T-cell (primary cell): ENCODE results near the gene CACNA2D1. TPM values are rescaled to one million over a fixed set of nuclear protein-coding genes. Genes with fewer than 3 reads are reported as not detected.

Experiments
- ATAC-seq, 4 experiments: fragments of 200-7000 bp in 3 of 4; fragments of 150-1000 bp in 1 of 4; cut with Tn5 transposase; replicated peaks in 1 of 4; 1 replicate in 3 of 4; 2 replicates in 1 of 4; pipeline ENCODE4 v1.10.0; 2021; ENCODE audit warnings: moderate library complexity in 3 of 4, mild to moderate bottlenecking in 2 of 4, moderate number of reproducible peaks in 1 of 4
- CTCF ChIA-PET, 2 donors: fragments of 300-600 bp; sonication (Branson Sonifier 250); formaldehyde crosslinking; loops; one replicate each; lab custom pipeline; 2022; ENCODE audit warnings: antibody characterized with exemption in 2 of 2; lab: Charles Lee
- POLR2A ChIA-PET, 2 donors: fragments of 300-600 bp; sonication (Branson Sonifier 250); formaldehyde crosslinking; loops; one replicate each; lab custom pipeline; 2022; ENCODE audit warnings: antibody characterized with exemption in 2 of 2; lab: Charles Lee
- DNase-seq, 35 experiments: peaks; one replicate each; pipeline versions ENCODE4 v3.0.0 to v3.0.0-alpha.2; 2013 to 2023
- H3K27ac ChIP-seq: one replicate; pipeline ENCODE4 v1.5.1; 2013; ENCODE audit warnings: low read length
- H3K27me3 ChIP-seq, 2 experiments: replicated peaks in 1 of 2; 1 replicate in 1 of 2; 2 replicates in 1 of 2; pipeline versions ENCODE4 v1.6.1 to v1.7.0; 2013; ENCODE audit warnings: low read length in 1 of 2, mixed read lengths in 1 of 2; ENCODE audit not compliant: control insufficient read depth in 2 of 2, insufficient read depth in 2 of 2; ENCODE audit errors: extremely low read depth in 1 of 2
- H3K36me3 ChIP-seq, 2 donors: 1 replicate in 1 of 2; 2 replicates in 1 of 2; pipeline versions ENCODE4 v1.6.1 to v1.7.0; 2013; ENCODE audit warnings: low read length in 1 of 2; ENCODE audit not compliant: control insufficient read depth in 2 of 2, insufficient read depth in 1 of 2; ENCODE audit errors: extremely low read depth in 1 of 2
- H3K4me1 ChIP-seq, 2 experiments: 1 replicate in 1 of 2; 2 replicates in 1 of 2; pipeline versions ENCODE4 v1.6.1 to v1.7.0; 2013; ENCODE audit warnings: low read length in 2 of 2, mixed read lengths in 1 of 2; ENCODE audit not compliant: insufficient read depth in 2 of 2, control insufficient read depth in 1 of 2; ENCODE audit errors: extremely low read depth in 1 of 2
- H3K4me3 ChIP-seq, 2 donors: 1 replicate in 1 of 2; 2 replicates in 1 of 2; pipeline versions ENCODE4 v1.5.1 to v1.7.0; 2013; ENCODE audit warnings: mild to moderate bottlenecking in 2 of 2, low read length in 1 of 2, moderate library complexity in 1 of 2; ENCODE audit not compliant: control insufficient read depth in 1 of 2; ENCODE audit errors: extremely low read depth in 1 of 2
- H3K9me3 ChIP-seq: 2 replicates; pipeline ENCODE4 v1.7.0; 2013
- H3K27ac Mint-ChIP-seq, 2 donors: one replicate each; pipeline ENCODE4 v1.8.0; 2020 to 2021; ENCODE audit warnings: mild to moderate bottlenecking in 2 of 2, mixed read lengths in 2 of 2
- H3K27me3 Mint-ChIP-seq, 2 donors: one replicate each; pipeline ENCODE4 v1.8.0; 2021 to 2022; ENCODE audit warnings: mixed read lengths in 2 of 2
- H3K36me3 Mint-ChIP-seq: one replicate; pipeline ENCODE4 v1.8.0; 2021; ENCODE audit warnings: mixed read lengths
- H3K4me1 Mint-ChIP-seq, 3 donors: one replicate each; pipeline ENCODE4 v1.8.0; 2020 to 2022; ENCODE audit warnings: mixed read lengths in 3 of 3, mild to moderate bottlenecking in 1 of 3
- H3K4me3 Mint-ChIP-seq, 3 donors: one replicate each; pipeline ENCODE4 v1.8.0; 2020 to 2022; ENCODE audit warnings: mild to moderate bottlenecking in 3 of 3, mixed read lengths in 3 of 3, moderate library complexity in 3 of 3
- H3K9me3 Mint-ChIP-seq, 3 donors: one replicate each; pipeline ENCODE4 v1.8.0; 2020 to 2022; ENCODE audit warnings: mixed read lengths in 3 of 3
- WGBS: methylation state at CpG from one replicate; pipeline ENCODE4 v1.1.5; 2013; ENCODE audit warnings: missing lambda C conversion rate; ENCODE audit not compliant: insufficient coverage; 5-methylcytosine and 5-hydroxymethylcytosine counted together
- total RNA-seq, 35 experiments: library from RNA in 6 of 35; stranded (reverse) in 6 of 35; fragments of 120-200 nt in 1 of 35; gene quantifications; one replicate each; pipeline versions ENCODE4 v1.2.1 to v1.2.4 and lab custom pipeline; 2013 to 2026

The CACNA2D1 gene
- total RNA-seq, 5 donors from 2014 or later (not counting 1 experiment from before 2014, with no cell fraction given) = 0.03 to 0.43 (median 0.35) TPM; not detected in 2

- H3K9me3 ChIP-seq = no peaks in the 10 kb centered on the region
- Mint-ChIP-seq H3K27me3 (no peaks in the 10 kb centered on the region), H3K27ac (no peak overlapping the region), H3K36me3 (no peaks in the 10 kb centered on the region), H3K9me3 (peaks cover 0 to 4% (median 0%) of the 10 kb centered on the region in 3 donors), H3K4me1 (no peaks in the 10 kb centered on the region), H3K4me3 (no peak overlapping the region)
- no peaks in the 10 kb centered on the region for H3K27me3 ChIP-seq
- no peak for ATAC-seq
- no CpG with 5 or more reads among the region's 2 CpGs for WGBS
- H3K4me3 ChIP-seq = no peak overlapping the region
- POLR2A ChIA-PET = no interaction called here
- no peak for DNase-seq
- no peaks in the 10 kb centered on the region for H3K4me1 ChIP-seq
- no peaks in the 10 kb centered on the region for H3K36me3 ChIP-seq
- no peak overlapping the region for H3K27ac ChIP-seq
- CTCF ChIA-PET = no interaction called here
Measured at GRCh38 chr7:81990395-81990794, 453.2 kb downstream of the CACNA2D1 start.

DNA sequence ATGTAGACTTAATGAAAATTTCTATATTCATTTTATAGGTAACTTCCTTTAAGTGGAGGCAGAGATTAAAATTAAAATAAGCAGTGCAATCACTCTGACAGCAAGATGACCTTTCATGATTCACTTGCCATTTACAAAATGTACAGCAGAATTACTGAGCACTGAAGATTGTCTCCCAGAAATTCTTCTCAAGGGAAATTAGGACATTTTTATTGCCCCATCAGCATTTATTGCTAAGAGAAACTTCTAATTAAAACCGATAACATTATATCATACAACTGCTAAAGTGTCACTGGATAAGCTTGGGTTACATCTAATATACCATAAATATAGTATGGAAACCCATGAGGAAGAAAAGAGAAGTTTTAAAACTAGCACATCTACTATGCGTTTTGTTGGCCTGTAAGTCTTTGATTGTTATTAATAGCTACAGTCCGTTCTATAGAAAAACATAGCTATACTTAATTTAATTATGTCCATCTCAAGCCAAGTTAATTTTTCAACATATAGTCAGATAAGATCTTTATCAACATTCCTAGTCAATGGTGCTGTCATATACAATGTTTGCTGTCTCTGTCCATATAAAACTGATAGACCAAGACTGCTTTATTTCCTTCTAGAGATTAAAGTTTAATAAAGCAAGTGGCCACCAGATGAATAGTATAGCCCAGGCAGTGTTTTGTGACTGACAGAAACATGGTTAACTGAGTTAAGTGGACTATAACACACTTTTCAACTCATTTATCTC is 456.7 kb downstream of the CACNA2D1 start:
- no peak for ATAC-seq
- WGBS = no CpG with 5 or more reads among the region's 3 CpGs

DNA sequence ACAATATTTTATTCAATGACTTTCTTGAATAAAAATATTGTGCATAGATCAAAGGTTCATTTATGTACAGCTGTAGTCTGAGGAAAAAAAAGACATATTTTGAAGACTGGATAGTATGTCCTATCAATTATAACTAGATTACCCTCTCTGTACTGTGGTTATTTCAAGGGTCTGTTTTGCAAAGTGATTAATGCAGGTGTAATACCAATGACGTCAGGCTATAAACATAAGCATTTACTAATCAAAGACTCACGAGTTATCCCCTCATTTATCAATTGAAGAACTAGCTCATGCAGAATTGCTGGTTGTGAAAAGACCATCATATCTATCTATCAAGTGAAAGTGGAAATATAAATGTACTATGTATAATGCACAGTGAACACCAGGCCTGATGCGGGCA is 460.2 kb downstream of the CACNA2D1 start:
- no peaks in the 10 kb centered on the region for H3K4me1 ChIP-seq
- no peaks in the 10 kb centered on the region for H3K9me3 ChIP-seq
- Mint-ChIP-seq H3K4me3 (no peak overlapping the region), H3K27me3 (no peaks in the 10 kb centered on the region), H3K4me1 (no peaks in the 10 kb centered on the region), H3K36me3 (no peaks in the 10 kb centered on the region), H3K27ac (no peak overlapping the region), H3K9me3 (peaks cover 3 to 7% (median 5%) of the 10 kb centered on the region in 3 donors)
- no peaks in the 10 kb centered on the region for H3K27me3 ChIP-seq
- ChIA-PET CTCF (no interaction called here), POLR2A (no interaction called here)
- no peaks in the 10 kb centered on the region for H3K36me3 ChIP-seq
- no peak overlapping the region for H3K4me3 ChIP-seq
- WGBS = no CpG with 5 or more reads among the region's 3 CpGs
- H3K27ac ChIP-seq = no peak overlapping the region
- ATAC-seq (no peak), DNase-seq (no peak)

More for the DNA sequence above, 456.7 kb downstream of the CACNA2D1 start:
- CTCF ChIA-PET = interaction anchor here in 1 of 2 donors (0.5 to 0.6 kb wide), 2 partner anchors 14 to 1278 kb away, joined by 3 to 6 read pairs; no protein-coding TSS in a partner anchor
- Mint-ChIP-seq H3K36me3 (no peaks in the 10 kb centered on the region), H3K27ac (no peak overlapping the region), H3K27me3 (no peaks in the 10 kb centered on the region), H3K4me1 (no peaks in the 10 kb centered on the region), H3K9me3 (no peaks in the 10 kb centered on the region), H3K4me3 (no peak overlapping the region)
- no peak overlapping the region for H3K4me3 ChIP-seq
- no peak overlapping the region for H3K27ac ChIP-seq
- POLR2A ChIA-PET = no interaction called here
- no peaks in the 10 kb centered on the region for H3K27me3 ChIP-seq
- H3K9me3 ChIP-seq = no peaks in the 10 kb centered on the region
- no peaks in the 10 kb centered on the region for H3K4me1 ChIP-seq
- H3K36me3 ChIP-seq = no peaks in the 10 kb centered on the region
- DNase-seq = no peak

- Mint-ChIP-seq H3K36me3 (no peaks in the 10 kb centered on the region), H3K4me1 (no peaks in the 10 kb centered on the region), H3K27ac (no peak overlapping the region), H3K4me3 (no peak overlapping the region), H3K9me3 (peaks cover 0 to 9% (median under 1%) of the 10 kb centered on the region in 3 donors), H3K27me3 (no peaks in the 10 kb centered on the region)
- no peak for ATAC-seq
- no peaks in the 10 kb centered on the region for H3K4me1 ChIP-seq
- no peaks in the 10 kb centered on the region for H3K27me3 ChIP-seq
- no peak overlapping the region for H3K27ac ChIP-seq
- ChIA-PET CTCF (interaction anchor here in 1 of 2 donors (0.7 kb wide), 1 partner anchor 13 kb away, joined by 3 read pairs; no protein-coding TSS in a partner anchor), POLR2A (no interaction called here)
- H3K9me3 ChIP-seq = no peaks in the 10 kb centered on the region
- WGBS = no CpG with 5 or more reads among the region's 2 CpGs
- DNase-seq = no peak
- H3K4me3 ChIP-seq = no peak overlapping the region
- H3K36me3 ChIP-seq = no peaks in the 10 kb centered on the region
Measured at GRCh38 chr7:81973117-81973516, 470.5 kb downstream of the CACNA2D1 start.

DNA sequence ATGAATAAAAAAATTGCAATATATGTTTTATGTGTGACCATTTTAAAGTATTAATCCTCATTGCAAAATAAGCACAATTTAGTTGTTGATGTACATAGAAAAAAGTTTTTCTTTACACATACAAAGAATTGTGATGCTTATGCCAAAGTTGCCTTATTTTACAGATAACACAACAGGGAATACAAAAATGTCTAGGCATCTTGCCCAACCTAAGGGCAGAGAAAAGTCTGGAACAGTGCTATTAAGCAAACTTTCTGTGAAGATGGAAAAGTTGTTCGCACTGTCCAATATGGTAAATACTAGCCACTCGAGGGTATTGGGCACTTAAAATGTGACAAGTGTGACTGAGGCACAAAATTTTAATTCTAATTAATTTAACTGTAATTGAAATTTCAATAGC is 483.6 kb downstream of the CACNA2D1 start:
- CTCF ChIA-PET = no interaction called here
- peaks cover 0 to 10% (median 0%) of the 10 kb centered on the region in 3 donors for H3K9me3 Mint-ChIP-seq
- no peaks in the 10 kb centered on the region for H3K4me1 Mint-ChIP-seq
- no peaks in the 10 kb centered on the region for H3K36me3 ChIP-seq
- no peaks in the 10 kb centered on the region for H3K4me1 ChIP-seq
- H3K27me3 Mint-ChIP-seq = no peaks in the 10 kb centered on the region
- no peak overlapping the region for H3K27ac ChIP-seq
- DNase-seq (no peak), ATAC-seq (no peak)
- no peak overlapping the region for H3K27ac Mint-ChIP-seq
- no CpG with 5 or more reads among the region's 2 CpGs for WGBS
- H3K9me3 ChIP-seq = no peaks in the 10 kb centered on the region
- H3K4me3 Mint-ChIP-seq = no peak overlapping the region
- POLR2A ChIA-PET = no interaction called here
- no peaks in the 10 kb centered on the region for H3K27me3 ChIP-seq
- H3K36me3 Mint-ChIP-seq = no peaks in the 10 kb centered on the region
- H3K4me3 ChIP-seq = no peak overlapping the region

DNA sequence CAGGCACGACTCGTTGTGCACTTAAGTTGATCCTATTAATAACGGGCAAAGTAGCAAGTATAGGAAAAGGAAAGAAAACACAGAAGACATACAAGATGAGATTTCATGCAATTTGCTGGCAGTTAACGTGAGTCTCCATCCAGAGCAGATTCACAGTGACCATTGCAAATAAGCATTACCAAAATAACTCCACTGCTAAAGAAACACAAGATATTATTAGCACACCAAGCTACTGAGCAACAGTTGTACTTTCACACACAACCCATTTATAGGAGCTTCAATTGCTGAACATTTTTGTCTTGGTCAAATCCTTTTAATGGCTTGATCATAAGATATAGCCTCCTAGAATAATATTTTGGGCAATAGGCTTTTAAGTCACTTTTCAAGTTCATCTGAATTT is 486.1 kb downstream of the CACNA2D1 start:
- ChIA-PET CTCF (no interaction called here), POLR2A (no interaction called here)
- no peaks in the 10 kb centered on the region for H3K4me1 Mint-ChIP-seq
- no peak overlapping the region for H3K27ac Mint-ChIP-seq
- no peaks in the 10 kb centered on the region for H3K27me3 Mint-ChIP-seq
- H3K4me1 ChIP-seq = no peaks in the 10 kb centered on the region
- H3K27me3 ChIP-seq = no peaks in the 10 kb centered on the region
- peaks cover 0 to 12% (median 2%) of the 10 kb centered on the region in 3 donors for H3K9me3 Mint-ChIP-seq
- no peaks in the 10 kb centered on the region for H3K36me3 Mint-ChIP-seq
- 88% methylated on average over 3 of the region's 4 CpGs for WGBS
- H3K27ac ChIP-seq = no peak overlapping the region
- no peaks in the 10 kb centered on the region for H3K36me3 ChIP-seq
- H3K9me3 ChIP-seq = no peaks in the 10 kb centered on the region
- no peak for DNase-seq
- H3K4me3 ChIP-seq = no peak overlapping the region
- no peak overlapping the region for H3K4me3 Mint-ChIP-seq
- no peak for ATAC-seq
